HepG2 (cell line): Measurements from ENCODE around the gene MFAP1. TPM values are rescaled to one million over a fixed set of nuclear protein-coding genes. Genes with fewer than 3 reads are reported as not detected.

Source experiments
- CENPT ChIP-seq: sonication (generic); formaldehyde crosslinking; IDR thresholded peaks from 2 replicates; pipeline ENCODE4 v1.8.0; 2022; ENCODE audit warnings: low read depth, mild to moderate bottlenecking, moderate library complexity, missing genetic modification reagents
- NCOA2 ChIP-seq: sonication (generic); formaldehyde crosslinking; IDR thresholded peaks from 2 replicates; pipeline ENCODE4 v1.8.0; 2022; ENCODE audit warnings: inconsistent platforms
- PHF20 ChIP-seq: sonication (generic); formaldehyde crosslinking; IDR thresholded peaks from 2 replicates; pipeline ENCODE4 v1.5.0; 2020; ENCODE audit warnings: mild to moderate bottlenecking, missing genetic modification reagents
- PITX1 ChIP-seq: sonication (generic); formaldehyde crosslinking; IDR thresholded peaks from 2 replicates; pipeline ENCODE4 v1.5.1; 2020; ENCODE audit warnings: mild to moderate bottlenecking, missing genetic modification reagents
- RFXANK ChIP-seq: IDR thresholded peaks from 2 replicates; pipeline ENCODE4 v1.6.1; 2016
- TAF1 ChIP-seq: sonication (generic); formaldehyde crosslinking; IDR thresholded peaks from 2 replicates; pipeline ENCODE4 v1.4.0; 2020; ENCODE audit warnings: missing genetic modification reagents
- TOPORS ChIP-seq: sonication (generic); formaldehyde crosslinking; IDR thresholded peaks from 2 replicates; pipeline ENCODE4 v1.8.0; 2023; ENCODE audit warnings: mild to moderate bottlenecking, missing genetic modification reagents
- ZBTB1 ChIP-seq: sonication (generic); formaldehyde crosslinking; IDR thresholded peaks from 2 replicates; pipeline ENCODE4 v1.4.0; 2020; ENCODE audit warnings: missing genetic modification reagents, borderline replicate concordance
- ZFP36L1 ChIP-seq: sonication (generic); formaldehyde crosslinking; IDR thresholded peaks from 2 replicates; pipeline ENCODE4 v1.8.0; 2022; ENCODE audit warnings: mild to moderate bottlenecking, missing genetic modification reagents, moderate library complexity
- ZNF451 ChIP-seq: sonication (generic); formaldehyde crosslinking; IDR thresholded peaks from 2 replicates; pipeline ENCODE4 v1.5.0; 2020; ENCODE audit warnings: mild to moderate bottlenecking, missing genetic modification reagents
- ZNF572 ChIP-seq: sonication (generic); formaldehyde crosslinking; IDR thresholded peaks from 2 replicates; pipeline ENCODE4 v1.5.1; 2020; ENCODE audit warnings: mild to moderate bottlenecking, missing genetic modification reagents
- polyA plus RNA-seq, 8 experiments: library from polyadenylated mRNA; depleted of rRNA in 3 of 8; stranded (reverse) in 7 of 8; unstranded in 1 of 8; fragments of >200 nt; fragmentation: Illumina TruSeq in 4 of 8; extraction: Trizol in 4 of 8; gene quantifications; 2 replicates each; pipeline versions ENCODE4 v1.2.1 to v1.2.3, GENCODE V29; 2011 to 2016; ENCODE audit warnings: low read depth in 4 of 8, missing spikeins in 1 of 8, mixed read lengths in 1 of 8; ENCODE audit not compliant: insufficient read depth in 1 of 8
- total RNA-seq, 5 experiments: library from RNA; depleted of rRNA; stranded (reverse); fragments of >200 nt; fragmentation: Illumina TruSeq; extraction: Trizol; gene quantifications; 2 replicates each; pipeline ENCODE4 v1.2.3, GENCODE V29; 2016; ENCODE audit warnings: low read depth in 1 of 5
- TF ChIP-seq, protein P1 (sequence below): IDR thresholded peaks from 2 replicates; pipeline ENCODE4 v1.6.1; 2018; ENCODE audit warnings: missing genetic modification reagents
- TF ChIP-seq, protein P2 (sequence below): sonication (generic); formaldehyde crosslinking; IDR thresholded peaks from 2 replicates; pipeline ENCODE4 v1.9.0; 2021; ENCODE audit warnings: missing genetic modification reagents, borderline replicate concordance
- TF ChIP-seq, protein P3 (sequence below), 2 experiments: sonication (generic) in 1 of 2; formaldehyde crosslinking in 1 of 2; IDR thresholded peaks; 2 replicates each; pipeline versions ENCODE4 v1.4.0 to v1.6.1; 2018 to 2020; ENCODE audit warnings: missing genetic modification reagents in 2 of 2, borderline replicate concordance in 1 of 2, low read depth in 1 of 2, mild to moderate bottlenecking in 1 of 2, missing biosample characterization in 1 of 2
- TF ChIP-seq, protein P4 (sequence below): sonication (generic); formaldehyde crosslinking; IDR thresholded peaks from 2 replicates; pipeline ENCODE4 v1.4.0; 2020; ENCODE audit warnings: low read depth, mild to moderate bottlenecking, missing genetic modification reagents
- TF ChIP-seq, protein P5 (sequence below): sonication (generic); formaldehyde crosslinking; IDR thresholded peaks from 2 replicates; pipeline ENCODE4; 2020; ENCODE audit warnings: missing genetic modification reagents, mild to moderate bottlenecking, borderline replicate concordance

MFAP1 gene
- total and polyA plus RNA-seq, 2 of the 13 experiments (the other 11 are each of a cell fraction or from before 2014, with no cell fraction given): 11.8 to 39.5 TPM

DNA sequence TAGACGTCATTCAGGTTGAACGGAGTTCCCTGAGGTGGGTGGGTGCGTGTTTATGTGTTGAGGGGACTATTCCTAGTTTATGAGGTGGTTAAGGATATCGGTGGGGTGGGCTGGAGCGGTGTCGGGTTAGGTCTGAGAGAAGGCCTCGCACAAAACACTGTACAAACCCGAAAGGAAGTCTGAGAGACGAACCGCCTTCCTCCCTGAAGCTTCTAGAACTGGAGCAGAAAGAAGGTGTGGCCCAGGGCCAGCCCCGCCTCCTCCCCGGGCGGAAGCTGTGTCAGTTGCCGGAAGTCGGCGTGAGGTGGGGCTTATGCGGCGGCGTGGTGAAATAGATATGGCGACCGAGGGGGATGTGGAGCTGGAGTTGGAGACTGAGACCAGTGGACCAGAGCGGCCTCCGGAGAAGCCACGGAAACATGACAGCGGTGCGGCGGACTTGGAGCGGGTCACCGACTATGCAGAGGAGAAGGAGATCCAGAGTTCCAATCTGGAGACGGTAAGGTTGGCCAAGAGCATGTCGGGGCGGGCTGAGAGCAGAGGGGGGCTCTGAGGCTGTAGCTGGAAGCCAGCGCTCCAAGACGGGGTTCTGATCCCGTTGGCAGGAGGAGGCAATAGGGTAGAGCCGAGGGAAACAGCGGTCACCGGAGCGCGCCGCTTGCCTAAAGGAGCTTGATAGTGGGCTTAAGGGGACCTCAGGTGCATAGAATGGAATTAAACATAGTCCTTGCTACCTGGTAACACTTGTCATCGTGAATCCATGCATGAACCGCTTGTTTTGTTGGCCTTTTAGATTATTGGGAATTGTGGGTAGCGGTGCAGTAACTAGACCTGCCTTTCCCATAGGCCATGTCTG, 24.0 kb downstream of the MFAP1 start, which contains the start of gene HYPK (continued):
- TF ChIP-seq, protein P1, sequence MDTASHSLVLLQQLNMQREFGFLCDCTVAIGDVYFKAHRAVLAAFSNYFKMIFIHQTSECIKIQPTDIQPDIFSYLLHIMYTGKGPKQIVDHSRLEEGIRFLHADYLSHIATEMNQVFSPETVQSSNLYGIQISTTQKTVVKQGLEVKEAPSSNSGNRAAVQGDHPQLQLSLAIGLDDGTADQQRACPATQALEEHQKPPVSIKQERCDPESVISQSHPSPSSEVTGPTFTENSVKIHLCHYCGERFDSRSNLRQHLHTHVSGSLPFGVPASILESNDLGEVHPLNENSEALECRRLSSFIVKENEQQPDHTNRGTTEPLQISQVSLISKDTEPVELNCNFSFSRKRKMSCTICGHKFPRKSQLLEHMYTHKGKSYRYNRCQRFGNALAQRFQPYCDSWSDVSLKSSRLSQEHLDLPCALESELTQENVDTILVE (CRISPR knock-in tag): 0 out of 2 replicates have a peak, but pooled peaks have one; percentile 16
- no peak for TF ChIP-seq RFXANK (CRISPR knock-in tag)
- TF ChIP-seq, protein P2, sequence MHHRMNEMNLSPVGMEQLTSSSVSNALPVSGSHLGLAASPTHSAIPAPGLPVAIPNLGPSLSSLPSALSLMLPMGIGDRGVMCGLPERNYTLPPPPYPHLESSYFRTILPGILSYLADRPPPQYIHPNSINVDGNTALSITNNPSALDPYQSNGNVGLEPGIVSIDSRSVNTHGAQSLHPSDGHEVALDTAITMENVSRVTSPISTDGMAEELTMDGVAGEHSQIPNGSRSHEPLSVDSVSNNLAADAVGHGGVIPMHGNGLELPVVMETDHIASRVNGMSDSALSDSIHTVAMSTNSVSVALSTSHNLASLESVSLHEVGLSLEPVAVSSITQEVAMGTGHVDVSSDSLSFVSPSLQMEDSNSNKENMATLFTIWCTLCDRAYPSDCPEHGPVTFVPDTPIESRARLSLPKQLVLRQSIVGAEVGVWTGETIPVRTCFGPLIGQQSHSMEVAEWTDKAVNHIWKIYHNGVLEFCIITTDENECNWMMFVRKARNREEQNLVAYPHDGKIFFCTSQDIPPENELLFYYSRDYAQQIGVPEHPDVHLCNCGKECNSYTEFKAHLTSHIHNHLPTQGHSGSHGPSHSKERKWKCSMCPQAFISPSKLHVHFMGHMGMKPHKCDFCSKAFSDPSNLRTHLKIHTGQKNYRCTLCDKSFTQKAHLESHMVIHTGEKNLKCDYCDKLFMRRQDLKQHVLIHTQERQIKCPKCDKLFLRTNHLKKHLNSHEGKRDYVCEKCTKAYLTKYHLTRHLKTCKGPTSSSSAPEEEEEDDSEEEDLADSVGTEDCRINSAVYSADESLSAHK (CRISPR knock-in tag): no peak
- TF ChIP-seq, protein P3, sequence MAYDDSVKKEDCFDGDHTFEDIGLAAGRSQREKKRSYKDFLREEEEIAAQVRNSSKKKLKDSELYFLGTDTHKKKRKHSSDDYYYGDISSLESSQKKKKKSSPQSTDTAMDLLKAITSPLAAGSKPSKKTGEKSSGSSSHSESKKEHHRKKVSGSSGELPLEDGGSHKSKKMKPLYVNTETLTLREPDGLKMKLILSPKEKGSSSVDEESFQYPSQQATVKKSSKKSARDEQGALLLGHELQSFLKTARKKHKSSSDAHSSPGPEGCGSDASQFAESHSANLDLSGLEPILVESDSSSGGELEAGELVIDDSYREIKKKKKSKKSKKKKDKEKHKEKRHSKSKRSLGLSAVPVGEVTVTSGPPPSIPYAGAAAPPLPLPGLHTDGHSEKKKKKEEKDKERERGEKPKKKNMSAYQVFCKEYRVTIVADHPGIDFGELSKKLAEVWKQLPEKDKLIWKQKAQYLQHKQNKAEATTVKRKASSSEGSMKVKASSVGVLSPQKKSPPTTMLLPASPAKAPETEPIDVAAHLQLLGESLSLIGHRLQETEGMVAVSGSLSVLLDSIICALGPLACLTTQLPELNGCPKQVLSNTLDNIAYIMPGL (CRISPR knock-in tag; IDR thresholded peaks at IDR 0.05; ENCODE audit: borderline replicate concordance in 1 of 2, low read depth in 1 of 2): peak; percentile 79 to 81; a peak in 2 of 4 replicates
- TF ChIP-seq ZBTB1 (CRISPR knock-in tag): no peak
- peak; percentile 48 for TF ChIP-seq NCOA2 (CRISPR knock-in tag)
- peak; percentile 90 for TF ChIP-seq TAF1 (CRISPR knock-in tag)
- peak; percentile 75; the same call in 1 of the 2 replicates for TF ChIP-seq ZFP36L1
- TF ChIP-seq CENPT (CRISPR knock-in tag): 0 out of 2 replicates have a peak, but pooled peaks have one; percentile 79
- TF ChIP-seq PHF20 (CRISPR knock-in tag): peak; percentile 81
- peak; percentile 30; the same call in 1 of the 2 replicates for TF ChIP-seq PITX1 (CRISPR knock-in tag)
- no peak for TF ChIP-seq TOPORS (CRISPR knock-in tag)
- no peak for TF ChIP-seq ZNF451 (CRISPR knock-in tag)
- TF ChIP-seq ZNF572: no peak
- TF ChIP-seq, protein P4, sequence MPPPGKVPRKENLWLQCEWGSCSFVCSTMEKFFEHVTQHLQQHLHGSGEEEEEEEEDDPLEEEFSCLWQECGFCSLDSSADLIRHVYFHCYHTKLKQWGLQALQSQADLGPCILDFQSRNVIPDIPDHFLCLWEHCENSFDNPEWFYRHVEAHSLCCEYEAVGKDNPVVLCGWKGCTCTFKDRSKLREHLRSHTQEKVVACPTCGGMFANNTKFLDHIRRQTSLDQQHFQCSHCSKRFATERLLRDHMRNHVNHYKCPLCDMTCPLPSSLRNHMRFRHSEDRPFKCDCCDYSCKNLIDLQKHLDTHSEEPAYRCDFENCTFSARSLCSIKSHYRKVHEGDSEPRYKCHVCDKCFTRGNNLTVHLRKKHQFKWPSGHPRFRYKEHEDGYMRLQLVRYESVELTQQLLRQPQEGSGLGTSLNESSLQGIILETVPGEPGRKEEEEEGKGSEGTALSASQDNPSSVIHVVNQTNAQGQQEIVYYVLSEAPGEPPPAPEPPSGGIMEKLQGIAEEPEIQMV: no peak
- TF ChIP-seq, protein P5, sequence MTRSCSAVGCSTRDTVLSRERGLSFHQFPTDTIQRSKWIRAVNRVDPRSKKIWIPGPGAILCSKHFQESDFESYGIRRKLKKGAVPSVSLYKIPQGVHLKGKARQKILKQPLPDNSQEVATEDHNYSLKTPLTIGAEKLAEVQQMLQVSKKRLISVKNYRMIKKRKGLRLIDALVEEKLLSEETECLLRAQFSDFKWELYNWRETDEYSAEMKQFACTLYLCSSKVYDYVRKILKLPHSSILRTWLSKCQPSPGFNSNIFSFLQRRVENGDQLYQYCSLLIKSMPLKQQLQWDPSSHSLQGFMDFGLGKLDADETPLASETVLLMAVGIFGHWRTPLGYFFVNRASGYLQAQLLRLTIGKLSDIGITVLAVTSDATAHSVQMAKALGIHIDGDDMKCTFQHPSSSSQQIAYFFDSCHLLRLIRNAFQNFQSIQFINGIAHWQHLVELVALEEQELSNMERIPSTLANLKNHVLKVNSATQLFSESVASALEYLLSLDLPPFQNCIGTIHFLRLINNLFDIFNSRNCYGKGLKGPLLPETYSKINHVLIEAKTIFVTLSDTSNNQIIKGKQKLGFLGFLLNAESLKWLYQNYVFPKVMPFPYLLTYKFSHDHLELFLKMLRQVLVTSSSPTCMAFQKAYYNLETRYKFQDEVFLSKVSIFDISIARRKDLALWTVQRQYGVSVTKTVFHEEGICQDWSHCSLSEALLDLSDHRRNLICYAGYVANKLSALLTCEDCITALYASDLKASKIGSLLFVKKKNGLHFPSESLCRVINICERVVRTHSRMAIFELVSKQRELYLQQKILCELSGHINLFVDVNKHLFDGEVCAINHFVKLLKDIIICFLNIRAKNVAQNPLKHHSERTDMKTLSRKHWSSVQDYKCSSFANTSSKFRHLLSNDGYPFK (CRISPR knock-in tag): peak; percentile 84
